DOHH2 (cell line): ENCODE measurements around the gene GTF3C1.

ENCODE experiments used
- CTCF ChIP-seq: fragments of 200-600 bp; sonication (generic); IDR thresholded peaks from one replicate; pipeline ENCODE4 v1.5.1; 2014; ENCODE audit warnings: antibody characterized with exemption, mild to moderate bottlenecking, low read depth, low read length; ENCODE audit not compliant: poor library complexity, severe bottlenecking
- EZH2phosphoT487 ChIP-seq: fragments of 200-600 bp; sonication (generic); IDR thresholded peaks from 2 replicates; pipeline ENCODE4 v1.6.1; 2017; ENCODE audit warnings: borderline replicate concordance, mild to moderate bottlenecking, antibody characterized with exemption, low read length, moderate library complexity, mixed read lengths

- TF ChIP-seq CTCF (no peak), EZH2phosphoT487 (no peak)
Measured at GRCh38 chr16:27539120-27539519, 10.6 kb downstream of the GTF3C1 start.
